Adrenal gland (tissue), 5 donors: ENCODE measurements around the gene ARAF.

Experiments
- CTCF ChIP-seq, 6 experiments: fragments of 450-650 bp in 4 of 6; fragments of 200-600 bp in 2 of 6; sonication (generic) in 1 of 6; IDR thresholded peaks; 1 replicate in 5 of 6; 2 replicates in 1 of 6; pipeline versions ENCODE4 v1.5.1 to v1.8.0; 2016 to 2021; ENCODE audit warnings: antibody characterized with exemption in 6 of 6, mild to moderate bottlenecking in 2 of 6, moderate library complexity in 1 of 6
- POLR2A ChIP-seq, 2 donors: fragments of 450-650 bp; IDR thresholded peaks; one replicate each; pipeline ENCODE4 v1.6.1; 2017; ENCODE audit warnings: antibody characterized with exemption in 2 of 2, mild to moderate bottlenecking in 2 of 2, moderate library complexity in 1 of 2
- donor health status: DM: no; HTN: no; CAD: no.

DNA sequence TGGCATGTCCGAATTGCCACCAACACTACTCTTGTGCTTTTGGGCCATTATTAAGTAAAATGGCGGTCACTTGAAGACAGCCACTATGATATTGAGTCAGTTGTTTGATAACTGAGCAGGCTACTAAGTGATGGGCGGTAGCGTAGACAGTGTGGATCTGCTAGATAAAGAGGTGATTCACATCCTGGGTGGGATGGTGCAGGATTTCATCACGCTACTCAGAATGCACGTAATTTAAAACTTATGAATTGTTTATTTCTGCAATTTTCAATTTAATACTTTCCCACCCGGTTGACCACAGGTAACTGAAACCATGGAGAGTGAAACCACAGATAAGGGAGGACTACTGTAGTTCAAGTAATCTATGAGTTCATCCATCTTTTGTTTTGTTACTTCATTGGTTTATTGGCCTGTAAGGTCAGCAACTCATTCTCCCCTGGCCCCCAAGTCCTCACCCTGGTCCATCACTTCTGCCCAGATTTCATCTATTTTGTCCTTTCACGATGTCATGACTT, 2.9 kb downstream of the ARAF start:
- TF ChIP-seq CTCF (IDR thresholded peaks at IDR 0.05) (no peak), POLR2A (IDR thresholded peaks at IDR 0.05) (no peak)
